Measurements from ENCODE around the gene USP34. TPM values are rescaled to one million over a fixed set of nuclear protein-coding genes. Genes with fewer than 3 reads are reported as not detected.
"Not testable (repeated sequence)": the region's sequence is repeated elsewhere in the genome, so short reads cannot be mapped to it uniquely, and the experiment has no call there.

Gene USP34
- total and polyA plus RNA-seq, 9 donors: 57.4 to 132 (median 116) TPM

GRCh38 chr2:61492476-61492875, 21.6 kb upstream of the USP34 start:
- H3K36me3 ChIP-seq: no peaks in the 10 kb centered on the region
- intact Hi-C loops (cut with DNase I): no loop called here
- TF ChIP-seq CTCF (IDR thresholded peaks at IDR 0.05) (no peak), POLR2A (IDR thresholded peaks at IDR 0.05) (no peak), EP300 (IDR thresholded peaks at IDR 0.05) (no peak)
- H3K27ac ChIP-seq: no peak overlapping the region
- H3K9me3 ChIP-seq: no peaks in the 10 kb centered on the region
- WGBS, 3 donors: 89 to 92% (median 90%) methylated on average over 2 of the region's 2 CpGs
- H3K4me3 ChIP-seq: no peak overlapping the region
- no peak for DNase-seq
- no peaks in the 10 kb centered on the region for H3K4me1 ChIP-seq (ENCODE audit: insufficient read depth)
- H3K27me3 ChIP-seq: no peaks in the 10 kb centered on the region

- Histone ChIP-seq H3K27ac (no peak overlapping the region), H3K4me3 (no peak overlapping the region), H3K4me1 (ENCODE audit: insufficient read depth) (no peaks in the 10 kb centered on the region), H3K36me3 (no peaks in the 10 kb centered on the region), H3K27me3 (no peaks in the 10 kb centered on the region), H3K9me3 (no peaks in the 10 kb centered on the region)
- intact Hi-C loops (cut with DNase I): no loop called here
- whole genome bisulfite sequencing, 3 donors: 94 to 98% (median 96%) methylated on average over 5 of the region's 5 CpGs
- DNase-seq: no peak
- TF ChIP-seq EP300 (IDR thresholded peaks at IDR 0.05): no peak
- TF ChIP-seq CTCF (IDR thresholded peaks at IDR 0.05): no peak
- no peak for TF ChIP-seq POLR2A (IDR thresholded peaks at IDR 0.05)
Observed at GRCh38 chr2:61485281-61485680, 14.4 kb upstream of the USP34 start.

GRCh38 chr2:61478086-61478485, 7.2 kb upstream of the USP34 start:
- DNase-seq: no peak
- H3K27ac ChIP-seq: no peak overlapping the region
- intact Hi-C loops (cut with DNase I): loop anchor here in 2 of 4 donors (10.0 kb wide), 2 partner anchors 57 to 277 kb away; partner anchors contain the start of gene XPO1 (in 1 of the 2)
- no peaks in the 10 kb centered on the region for H3K9me3 ChIP-seq
- no peaks in the 10 kb centered on the region for H3K36me3 ChIP-seq
- H3K4me3 ChIP-seq: no peak overlapping the region
- H3K27me3 ChIP-seq: no peaks in the 10 kb centered on the region
- WGBS, 3 donors: 78 to 85% (median 80%) methylated on average over 6 of the region's 6 CpGs
- TF ChIP-seq CTCF (IDR thresholded peaks at IDR 0.05): no peak
- TF ChIP-seq POLR2A (IDR thresholded peaks at IDR 0.05): no peak
- no peak for TF ChIP-seq EP300 (IDR thresholded peaks at IDR 0.05)
- peaks cover 4% of the 10 kb centered on the region for H3K4me1 ChIP-seq (ENCODE audit: insufficient read depth)

- intact Hi-C loops (cut with DNase I): loop anchor here in 2 of 4 donors (10.0 kb wide), 2 partner anchors 58 to 278 kb away; partner anchors contain the start of gene XPO1 (in 1 of the 2)
- H3K9me3 ChIP-seq: not testable (repeated sequence)
- WGBS, 3 donors: 94 to 97% (median 96%) methylated on average over 12 of the region's 12 CpGs
Observed at GRCh38 chr2:61476929-61477589, 6.2 kb upstream of the USP34 start.

More at GRCh38 chr2:61476929-61477589, 6.2 kb upstream of the USP34 start:
- H3K4me3 ChIP-seq; H3K36me3 ChIP-seq; H3K4me1 ChIP-seq (ENCODE audit: insufficient read depth); DNase-seq; H3K27me3 ChIP-seq; H3K27ac ChIP-seq: not testable (repeated sequence)

Data from ovary (tissue), 9 donors.